H1 (cell line): ENCODE measurements around the gene NCAPG2. TPM values are rescaled to one million over a fixed set of nuclear protein-coding genes. Genes with fewer than 3 reads are reported as not detected.

Experiments
- CTCF ChIA-PET: fragments of 300-600 bp; sonication (Branson Sonifier 250); formaldehyde crosslinking; loops from one replicate; lab custom pipeline; 2021; ENCODE audit not compliant: partially characterized antibody; lab: Charles Lee
- POLR2A ChIA-PET: fragments of 300-600 bp; sonication (Branson Sonifier 250); formaldehyde crosslinking; loops from one replicate; lab custom pipeline; 2021; ENCODE audit warnings: inconsistent platforms; ENCODE audit not compliant: partially characterized antibody; lab: Charles Lee
- DNase-seq, 2 experiments: peaks; one replicate each; pipeline versions ENCODE4 v3.0.0 to v3.0.0-alpha.2; 2010 to 2022; ENCODE audit warnings: low spot score in 2 of 2, low read depth in 1 of 2, mixed read lengths in 1 of 2
- FAIRE-seq: peaks from 2 replicates; lab custom pipeline; 2011; peaks lifted over from hg19 to GRCh38; lab: Jason Lieb, UNC
- H2AFZ ChIP-seq: 2 replicates; pipeline ENCODE4 v1.8.1; 2012; ENCODE audit warnings: low read length, inconsistent platforms
- H2AK5ac ChIP-seq: 2 replicates; pipeline ENCODE4 v1.6.1; 2013; ENCODE audit warnings: low read depth, low read length
- H2BK120ac ChIP-seq: replicated peaks from 2 replicates; pipeline ENCODE3; 2013; ENCODE audit warnings: low read depth, low read length, inconsistent platforms
- H2BK12ac ChIP-seq: 2 replicates; pipeline ENCODE4 v1.6.1; 2013; ENCODE audit warnings: low read depth, low read length
- H2BK15ac ChIP-seq: 2 replicates; pipeline ENCODE4 v1.6.1; 2013; ENCODE audit warnings: low read length
- H2BK20ac ChIP-seq: 2 replicates; pipeline ENCODE4 v1.6.1; 2013; ENCODE audit warnings: low read length
- H2BK5ac ChIP-seq: 2 replicates; pipeline ENCODE4 v1.6.1; 2013; ENCODE audit warnings: low read depth, low read length
- H3K14ac ChIP-seq: 2 replicates; pipeline ENCODE4 v1.6.1; 2013; ENCODE audit warnings: inconsistent platforms; ENCODE audit not compliant: insufficient read length
- H3K18ac ChIP-seq: 2 replicates; pipeline ENCODE4 v1.6.1; 2013; ENCODE audit warnings: low read length; ENCODE audit errors: extremely low read depth
- H3K23ac ChIP-seq: 2 replicates; pipeline ENCODE4 v1.6.1; 2013; ENCODE audit warnings: inconsistent platforms; ENCODE audit not compliant: insufficient read length
- H3K23me2 ChIP-seq: 2 replicates; pipeline ENCODE4 v1.6.1; 2013; ENCODE audit warnings: low read depth, low read length
- H3K27ac ChIP-seq: 2 replicates; pipeline ENCODE4 v1.6.1; 2011; ENCODE audit warnings: low read depth, low read length, inconsistent platforms
- H3K27me3 ChIP-seq, 4 experiments: replicated peaks in 1 of 4; 1 replicate in 1 of 4; 2 replicates in 3 of 4; pipeline versions ENCODE4 v1.6.1 to v1.8.1; 2011 to 2013; ENCODE audit warnings: low read length in 3 of 4, mild to moderate bottlenecking in 3 of 4, inconsistent platforms in 2 of 4, mixed read lengths in 2 of 4, moderate library complexity in 1 of 4; ENCODE audit not compliant: control insufficient read depth in 3 of 4, insufficient read depth in 3 of 4; ENCODE audit errors: extremely low read depth in 1 of 4
- H3K36me3 ChIP-seq, 4 experiments: 2 replicates each; pipeline versions ENCODE4 v1.6.1 to v1.8.1; 2011 to 2013; ENCODE audit warnings: mild to moderate bottlenecking in 4 of 4, low read length in 3 of 4, moderate library complexity in 2 of 4, control low read depth in 1 of 4, inconsistent platforms in 1 of 4; ENCODE audit not compliant: insufficient read depth in 4 of 4, control insufficient read depth in 2 of 4
- H3K4ac ChIP-seq: replicated peaks from 2 replicates; pipeline ENCODE3; 2013; ENCODE audit warnings: low read length, low read depth, mixed read lengths, inconsistent platforms; ENCODE audit not compliant: insufficient read length
- H3K4me1 ChIP-seq, 4 experiments: replicated peaks in 1 of 4; 1 replicate in 1 of 4; 2 replicates in 3 of 4; pipeline versions ENCODE4 v1.6.1 to v1.8.1; 2011 to 2013; ENCODE audit warnings: low read length in 3 of 4, inconsistent platforms in 2 of 4, mixed read lengths in 1 of 4; ENCODE audit not compliant: insufficient read depth in 4 of 4, control insufficient read depth in 3 of 4
- H3K4me2 ChIP-seq, 2 experiments: 2 replicates each; pipeline versions ENCODE4 v1.6.1 to v1.8.1; 2011 to 2013; ENCODE audit warnings: low read depth in 2 of 2, low read length in 2 of 2, control low read depth in 1 of 2, inconsistent platforms in 1 of 2, mild to moderate bottlenecking in 1 of 2; ENCODE audit not compliant: insufficient read depth in 1 of 2
- H3K4me3 ChIP-seq, 4 experiments: fragments of 200-600, 300-600 bp in 1 of 4; sonication (generic), shearing (Covaris generic), sonication (Bioruptor Twin) in 1 of 4; 2 replicates each; pipeline versions ENCODE4 v1.5.1 to v1.8.1; 2011 to 2016; ENCODE audit warnings: low read length in 4 of 4, low read depth in 3 of 4, control low read depth in 2 of 4, inconsistent platforms in 2 of 4, mild to moderate bottlenecking in 2 of 4, mixed read lengths in 1 of 4, moderate library complexity in 1 of 4; ENCODE audit not compliant: insufficient read depth in 2 of 4; ENCODE audit errors: extremely low read depth in 1 of 4
- H3K56ac ChIP-seq: replicated peaks from 2 replicates; pipeline ENCODE3; 2013; ENCODE audit warnings: low read depth, mild to moderate bottlenecking, mixed read lengths, low read length, inconsistent platforms; ENCODE audit not compliant: insufficient read length
- H3K79me1 ChIP-seq: 2 replicates; pipeline ENCODE4 v1.6.1; 2013; ENCODE audit warnings: low read depth, low read length, control low read depth
- H3K79me2 ChIP-seq, 2 experiments: 2 replicates each; pipeline versions ENCODE4 v1.6.1 to v1.8.1; 2012 to 2013; ENCODE audit warnings: low read length in 2 of 2, mild to moderate bottlenecking in 2 of 2, inconsistent platforms in 1 of 2; ENCODE audit not compliant: insufficient read depth in 2 of 2, control insufficient read depth in 1 of 2
- H3K9ac ChIP-seq, 4 experiments: replicated peaks in 1 of 4; 1 replicate in 1 of 4; 2 replicates in 3 of 4; pipeline versions ENCODE4 v1.6.1 to v1.8.1; 2011 to 2013; ENCODE audit warnings: low read depth in 3 of 4, low read length in 3 of 4, control low read depth in 2 of 4, mild to moderate bottlenecking in 2 of 4, moderate library complexity in 2 of 4, inconsistent platforms in 1 of 4; ENCODE audit errors: extremely low read depth in 1 of 4
- H3K9me3 ChIP-seq, 2 experiments: 2 replicates each; pipeline versions ENCODE4 v1.6.1 to v1.8.1; 2012 to 2013; ENCODE audit warnings: mild to moderate bottlenecking in 2 of 2, moderate library complexity in 2 of 2, control low read depth in 1 of 2, inconsistent platforms in 1 of 2, low read depth in 1 of 2, low read length in 1 of 2, mixed read lengths in 1 of 2; ENCODE audit not compliant: insufficient read depth in 2 of 2
- H4K20me1 ChIP-seq, 2 experiments: replicated peaks in 1 of 2; 2 replicates each; pipeline versions ENCODE3 to v1.8.1; 2011 to 2013; ENCODE audit warnings: inconsistent platforms in 2 of 2, low read length in 2 of 2, mild to moderate bottlenecking in 1 of 2; ENCODE audit not compliant: insufficient read depth in 2 of 2, control insufficient read depth in 1 of 2
- H4K5ac ChIP-seq: 2 replicates; pipeline ENCODE4 v1.6.1; 2013; ENCODE audit warnings: low read length, low read depth, mixed read lengths, inconsistent platforms; ENCODE audit not compliant: insufficient read length
- H4K8ac ChIP-seq: 2 replicates; pipeline ENCODE4 v1.8.0; 2013; ENCODE audit warnings: mild to moderate bottlenecking, moderate library complexity, low read length, inconsistent platforms; ENCODE audit not compliant: insufficient read depth; ENCODE audit errors: extremely low read depth
- H4K91ac ChIP-seq: replicated peaks from 2 replicates; pipeline ENCODE3; 2013; ENCODE audit warnings: low read length, mixed read lengths, inconsistent platforms; ENCODE audit not compliant: insufficient read length
- POLR2AphosphoS5 ChIP-seq: IDR thresholded peaks from 2 replicates; pipeline ENCODE4 v1.6.1; 2011; ENCODE audit warnings: low read depth, low read length
- SAP30 ChIP-seq: fragments of 300-600 bp; sonication (generic); IDR thresholded peaks from 2 replicates; pipeline ENCODE4 v1.7.1; 2012; ENCODE audit warnings: low read length, moderate library complexity, mild to moderate bottlenecking, inconsistent platforms; ENCODE audit not compliant: insufficient read depth, insufficient replicate concordance
- SRF ChIP-seq: IDR thresholded peaks from 2 replicates; pipeline ENCODE4 v1.6.1; 2011; ENCODE audit warnings: mild to moderate bottlenecking, low read depth, low read length, moderate library complexity
- TCF12 ChIP-seq: IDR thresholded peaks from 2 replicates; pipeline ENCODE4 v1.6.1; 2011; ENCODE audit warnings: low read depth, mild to moderate bottlenecking, low read length
- WGBS, 2 experiments: shearing (Covaris generic) in 1 of 2; methylation state at CpG; one replicate each; pipeline versions ENCODE4 v1.1.6 to v1.1.7; 2013 to 2015; ENCODE audit warnings: low lambda C conversion rate in 2 of 2, mixed read lengths in 2 of 2, inconsistent platforms in 1 of 2, low coverage in 1 of 2, missing lambda C conversion rate in 1 of 2; ENCODE audit not compliant: insufficient replicate concordance in 2 of 2, insufficient coverage in 1 of 2, insufficient read length in 1 of 2; ENCODE audit errors: extremely low coverage in 1 of 2, missing lambda C conversion rate in 1 of 2; 5-methylcytosine and 5-hydroxymethylcytosine counted together
- polyA plus RNA-seq, 7 experiments: library from polyadenylated mRNA; depleted of rRNA in 3 of 7; stranded (reverse) in 5 of 7; unstranded in 2 of 7; fragments of >200 nt in 5 of 7; fragments of 200-250 nt in 2 of 7; gene quantifications; 1 replicate in 5 of 7; 2 replicates in 1 of 7; 4 replicates in 1 of 7; pipeline versions ENCODE4 v1.2.1 to v1.2.3, GENCODE V29; 2011 to 2013; ENCODE audit warnings: missing spikeins in 2 of 7, mixed read lengths in 2 of 7
- total RNA-seq: library from RNA; stranded (reverse); fragmentation: NEBNext Ultra II Directional; extraction: Animal tissue kit (Norgen Biotek cat#: 25700); gene quantifications from 2 replicates; pipeline ENCODE4 v1.2.1, GENCODE V29; 2021

The NCAPG2 gene
- total and polyA plus RNA-seq, 2 of the 8 experiments (the other 6 are each of a cell fraction or from before 2014, with no cell fraction given), result 49.9 to 119 TPM

DNA sequence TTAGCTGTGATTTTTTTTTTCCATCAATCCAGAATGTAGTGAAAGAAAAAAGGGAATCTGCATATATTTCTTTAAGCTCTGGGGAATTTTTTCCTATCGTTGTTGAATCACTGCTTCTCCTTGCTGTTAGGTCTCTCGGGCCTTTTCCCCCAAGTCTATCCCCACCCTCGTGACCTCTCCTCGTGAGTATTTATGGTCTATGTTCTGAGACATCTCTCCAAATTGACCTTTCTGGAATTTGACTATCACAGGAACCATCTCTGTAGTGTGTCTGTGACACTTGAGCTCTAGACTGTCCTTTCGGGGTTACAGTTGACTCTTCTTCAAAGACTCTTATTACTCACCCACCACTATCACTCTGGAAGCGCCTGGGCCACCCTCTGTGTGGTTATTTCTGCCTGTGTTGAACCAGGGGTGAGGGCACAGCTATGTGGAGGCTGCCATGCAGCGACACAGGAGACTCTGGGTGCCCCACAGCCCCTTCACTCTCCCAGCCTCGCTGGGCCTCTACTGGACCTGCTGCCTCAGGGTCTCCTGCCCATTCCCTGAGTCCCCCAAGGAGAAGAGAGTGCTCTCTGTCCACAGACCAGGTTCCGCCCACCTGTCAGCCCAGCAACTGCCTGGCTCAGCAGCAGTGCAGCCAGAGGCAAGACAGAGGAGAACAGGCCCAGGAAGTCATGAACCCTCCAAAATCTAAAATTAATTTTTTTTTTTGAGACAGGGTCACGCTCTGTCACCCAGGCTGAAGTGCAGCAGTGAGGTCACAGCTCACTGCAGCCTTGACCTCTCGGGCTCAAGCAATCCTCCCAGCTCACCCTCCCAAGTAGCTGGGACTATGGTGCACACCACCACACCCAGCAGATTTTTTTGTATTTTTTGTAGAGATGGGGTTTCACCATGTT lies 71.3 kb downstream of the NCAPG2 start:
- H3K14ac ChIP-seq, result no peak overlapping the region
- no peak overlapping the region for H3K23ac ChIP-seq
- H4K8ac ChIP-seq, result no peak overlapping the region
- H3K36me3 ChIP-seq, result peaks cover 0 to 47% (median 27%) of the 10 kb centered on the region in 4 experiments; a peak in 6 of 8 replicates
- H3K9me3 ChIP-seq, result no peaks in the 10 kb centered on the region
- no peak overlapping the region for H2AK5ac ChIP-seq
- no peak overlapping the region for H2AFZ ChIP-seq
- ChIA-PET CTCF (interaction anchor here (0.7 to 2.9 kb wide), 4 partner anchors 14 to 215 kb away, joined by 3 to 10 read pairs (median 3); no protein-coding TSS in a partner anchor), POLR2A (interaction anchor here (0.7 to 0.9 kb wide), 2 partner anchors 11 to 1287 kb away, joined by 3 to 6 read pairs; no protein-coding TSS in a partner anchor)
- 89% methylated on average over 11 of the region's 11 CpGs; no CpG with 5 or more reads in 1 of the 2 experiments for WGBS, 2 experiments
- no peak overlapping the region for H3K4ac ChIP-seq
- no peak overlapping the region for H2BK12ac ChIP-seq
- H2BK5ac ChIP-seq, result no peak overlapping the region
- no peak overlapping the region for H3K4me3 ChIP-seq
- no peak overlapping the region for H3K56ac ChIP-seq
- no peaks in the 10 kb centered on the region; the same call in 1 of the 2 replicates for H3K79me1 ChIP-seq
- H4K5ac ChIP-seq, result no peak overlapping the region
- no peak overlapping the region for H3K4me2 ChIP-seq
- TF ChIP-seq SAP30 (no peak), POLR2AphosphoS5 (peak; percentile 47; the same call in 1 of the 2 replicates), TCF12 (no peak), SRF (no peak)
- FAIRE-seq (no peak), DNase-seq (peak in 1 of 2 experiments; percentile 28)
- no peaks in the 10 kb centered on the region for H3K27me3 ChIP-seq
- no peak overlapping the region for H3K18ac ChIP-seq
- no peaks in the 10 kb centered on the region for H3K23me2 ChIP-seq
- no peak overlapping the region for H3K27ac ChIP-seq
- H3K79me2 ChIP-seq, result 0 out of 4 replicates have a peak, but pooled peaks cover 0 to 2% of the 10 kb centered on the region in 2 experiments
- no peaks in the 10 kb centered on the region for H4K20me1 ChIP-seq
- no peaks in the 10 kb centered on the region for H3K4me1 ChIP-seq
- H2BK15ac ChIP-seq, result no peak overlapping the region
- H2BK120ac ChIP-seq, result no peak overlapping the region
- no peak overlapping the region for H4K91ac ChIP-seq
- no peak overlapping the region for H3K9ac ChIP-seq
- H2BK20ac ChIP-seq, result no peak overlapping the region
